ENCODE data around the gene PDE8B. TPM values are rescaled to one million over a fixed set of nuclear protein-coding genes. Genes with fewer than 3 reads are reported as not detected.

Gene PDE8B
- total and polyA plus RNA-seq, 7 donors: 0.23 to 11.3 (median 2.9) TPM

DNA sequence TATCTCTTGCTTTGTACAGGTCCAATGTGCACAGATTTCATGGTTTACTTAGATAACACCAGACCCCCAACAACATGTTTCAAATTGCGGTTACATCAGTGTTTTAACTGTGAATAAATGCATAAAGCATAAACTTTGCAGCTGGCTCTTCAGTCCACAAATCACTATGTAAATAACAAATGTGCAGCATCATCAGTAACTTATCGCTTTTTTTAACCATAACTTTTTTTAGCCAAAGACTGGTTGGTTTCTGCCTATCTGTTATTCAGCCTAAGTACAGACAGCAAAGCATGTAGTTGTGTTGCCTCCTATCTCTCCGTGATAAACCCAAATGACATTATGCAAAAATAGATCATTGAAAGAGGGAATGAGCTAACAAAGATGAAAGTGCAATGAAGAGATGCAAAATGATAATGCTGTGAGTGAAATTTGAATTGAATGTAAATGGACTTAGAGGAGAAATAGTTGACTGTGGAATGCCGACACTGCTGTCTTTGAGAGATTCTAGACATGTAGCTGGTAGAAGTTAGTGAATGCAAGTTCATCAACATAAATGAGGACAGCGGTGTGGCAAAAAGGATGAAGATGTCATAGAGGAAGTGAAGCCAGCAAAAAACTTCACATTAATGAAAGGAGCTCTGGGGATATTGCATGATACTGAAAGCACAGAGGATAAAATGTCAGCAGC is 108.8 kb downstream of the PDE8B start:
- Histone ChIP-seq H3K27ac (no peak overlapping the region), H3K27me3 (no peaks in the 10 kb centered on the region), H3K4me3 (no peak overlapping the region), H3K36me3 (no peaks in the 10 kb centered on the region), H3K9me3 (no peaks in the 10 kb centered on the region), H3K4me1 (no peaks in the 10 kb centered on the region)
- intact Hi-C loops (cut with DNase I): no loop called here
- WGBS, 2 donors: 84 to 88% methylated on average over 5 of the region's 5 CpGs
- TF ChIP-seq POLR2A (IDR thresholded peaks at IDR 0.05) (no peak), POLR2AphosphoS5 (IDR thresholded peaks at IDR 0.05) (no peak), EP300 (IDR thresholded peaks at IDR 0.05) (no peak)
- TF ChIP-seq, protein P1, sequence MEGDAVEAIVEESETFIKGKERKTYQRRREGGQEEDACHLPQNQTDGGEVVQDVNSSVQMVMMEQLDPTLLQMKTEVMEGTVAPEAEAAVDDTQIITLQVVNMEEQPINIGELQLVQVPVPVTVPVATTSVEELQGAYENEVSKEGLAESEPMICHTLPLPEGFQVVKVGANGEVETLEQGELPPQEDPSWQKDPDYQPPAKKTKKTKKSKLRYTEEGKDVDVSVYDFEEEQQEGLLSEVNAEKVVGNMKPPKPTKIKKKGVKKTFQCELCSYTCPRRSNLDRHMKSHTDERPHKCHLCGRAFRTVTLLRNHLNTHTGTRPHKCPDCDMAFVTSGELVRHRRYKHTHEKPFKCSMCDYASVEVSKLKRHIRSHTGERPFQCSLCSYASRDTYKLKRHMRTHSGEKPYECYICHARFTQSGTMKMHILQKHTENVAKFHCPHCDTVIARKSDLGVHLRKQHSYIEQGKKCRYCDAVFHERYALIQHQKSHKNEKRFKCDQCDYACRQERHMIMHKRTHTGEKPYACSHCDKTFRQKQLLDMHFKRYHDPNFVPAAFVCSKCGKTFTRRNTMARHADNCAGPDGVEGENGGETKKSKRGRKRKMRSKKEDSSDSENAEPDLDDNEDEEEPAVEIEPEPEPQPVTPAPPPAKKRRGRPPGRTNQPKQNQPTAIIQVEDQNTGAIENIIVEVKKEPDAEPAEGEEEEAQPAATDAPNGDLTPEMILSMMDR (IDR thresholded peaks at IDR 0.05): no peak
- DNase-seq: no peak

- no peak for DNase-seq
- Histone ChIP-seq H3K27me3 (no peaks in the 10 kb centered on the region), H3K4me1 (peaks cover 0 to 16% (median 5%) of the 10 kb centered on the region in 4 donors), H3K4me3 (no peak overlapping the region), H3K27ac (no peak overlapping the region), H3K36me3 (no peaks in the 10 kb centered on the region), H3K9me3 (no peaks in the 10 kb centered on the region)
- TF ChIP-seq POLR2AphosphoS5 (IDR thresholded peaks at IDR 0.05): no peak
- intact Hi-C loops (cut with DNase I): no loop called here
- WGBS, 2 donors: 96 to 97% methylated on average over 4 of the region's 4 CpGs
These were observed 111.4 kb downstream of the PDE8B start for GRCh38 chr5:77321793-77322394.

DNA sequence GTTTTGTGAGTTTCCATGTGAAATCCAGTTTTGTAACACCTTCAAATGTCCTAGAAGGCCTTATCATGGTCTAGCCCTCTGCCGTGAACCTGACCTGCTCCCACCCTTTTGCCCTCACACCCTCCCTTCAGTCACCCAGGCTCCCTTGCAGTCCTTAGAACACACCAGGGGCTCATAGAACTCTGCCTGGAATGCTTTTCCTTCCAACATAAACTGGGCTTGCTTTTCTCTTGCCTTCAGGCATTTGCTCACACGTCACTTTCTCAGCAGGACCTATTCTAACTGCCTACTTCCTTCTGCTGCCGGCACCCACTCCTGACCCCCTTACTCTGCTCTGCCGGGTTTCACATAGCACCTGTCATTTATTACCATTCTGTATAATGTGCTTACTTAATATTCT is 111.9 kb downstream of the PDE8B start:
- TF ChIP-seq POLR2AphosphoS5 (IDR thresholded peaks at IDR 0.05): no peak
- TF ChIP-seq, protein P1 (IDR thresholded peaks at IDR 0.05): no peak
- no peak for TF ChIP-seq POLR2A (IDR thresholded peaks at IDR 0.05)
- TF ChIP-seq EP300 (IDR thresholded peaks at IDR 0.05): no peak
- Histone ChIP-seq H3K9me3 (no peaks in the 10 kb centered on the region), H3K27me3 (no peaks in the 10 kb centered on the region), H3K36me3 (no peaks in the 10 kb centered on the region), H3K27ac (no peak overlapping the region), H3K4me1 (peaks cover 0 to 16% (median 7%) of the 10 kb centered on the region in 4 donors), H3K4me3 (no peak overlapping the region)
- DNase-seq: no peak
- 85 to 88% methylated on average over 4 of the region's 4 CpGs for WGBS, 2 donors
- intact Hi-C loops (cut with DNase I): no loop called here

GRCh38 chr5:77325921-77326541 is 115.6 kb downstream of the PDE8B start:
- Histone ChIP-seq H3K36me3 (no peaks in the 10 kb centered on the region), H3K4me3 (no peak overlapping the region), H3K27me3 (no peaks in the 10 kb centered on the region), H3K9me3 (no peaks in the 10 kb centered on the region), H3K4me1 (peaks cover 0 to 35% (median 7%) of the 10 kb centered on the region in 4 donors), H3K27ac (peak overlapping the region in 1 of 4 donors; percentile 34)
- 83 to 91% methylated on average over 4 of the region's 4 CpGs for WGBS, 2 donors
- intact Hi-C loops (cut with DNase I): no loop called here
- TF ChIP-seq POLR2A (IDR thresholded peaks at IDR 0.05) (no peak), POLR2AphosphoS5 (IDR thresholded peaks at IDR 0.05) (no peak), EP300 (IDR thresholded peaks at IDR 0.05) (no peak)
- TF ChIP-seq, protein P1 (IDR thresholded peaks at IDR 0.05): no peak
- no peak for DNase-seq

DNA sequence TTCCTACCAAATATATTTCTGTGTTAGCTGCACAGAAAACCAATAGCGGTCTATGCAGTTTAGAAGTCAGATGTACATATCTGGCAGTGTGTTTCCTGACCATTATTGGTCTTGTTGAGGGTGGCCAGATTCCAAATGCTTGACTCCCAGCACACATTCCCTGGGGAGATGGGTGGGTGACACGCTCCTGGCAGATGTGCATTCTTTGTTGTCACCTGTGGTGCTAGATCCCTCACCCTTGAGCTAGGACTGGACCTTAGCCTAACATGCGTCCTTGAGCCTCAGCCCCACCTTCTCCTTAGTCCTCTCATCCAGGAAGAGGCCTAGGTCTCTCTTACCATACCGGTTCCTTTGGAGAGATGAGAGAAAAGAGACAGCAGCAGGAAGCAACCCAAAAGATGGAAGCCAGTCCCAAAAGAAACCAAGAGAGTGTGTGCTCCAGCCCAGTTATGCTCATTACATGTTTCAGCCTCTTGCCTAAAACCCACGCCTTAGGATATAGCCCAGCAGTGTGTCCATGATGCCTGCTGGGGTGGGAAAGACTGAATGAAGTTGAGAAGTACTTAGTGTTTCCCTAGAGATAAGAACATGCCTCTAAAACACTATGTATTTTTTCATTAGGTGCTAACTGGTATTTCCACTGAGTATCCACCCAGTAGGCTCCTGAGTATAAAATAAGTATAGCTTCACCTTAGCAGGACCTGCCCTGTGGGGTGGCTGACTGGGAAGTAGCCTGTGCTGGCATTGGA is 116.7 kb downstream of the PDE8B start:
- TF ChIP-seq POLR2A (IDR thresholded peaks at IDR 0.05) (no peak), EP300 (IDR thresholded peaks at IDR 0.05) (no peak), POLR2AphosphoS5 (IDR thresholded peaks at IDR 0.05) (no peak)
- TF ChIP-seq, protein P1 (IDR thresholded peaks at IDR 0.05): no peak
- 86 to 93% methylated on average over 5 of the region's 5 CpGs for WGBS, 2 donors
- Histone ChIP-seq H3K4me1 (peaks cover 0 to 35% (median 7%) of the 10 kb centered on the region in 4 donors), H3K27me3 (no peaks in the 10 kb centered on the region), H3K4me3 (no peak overlapping the region), H3K9me3 (no peaks in the 10 kb centered on the region), H3K27ac (no peak overlapping the region), H3K36me3 (no peaks in the 10 kb centered on the region)
- no peak for DNase-seq
- intact Hi-C loops (cut with DNase I): no loop called here

Data from sigmoid colon (tissue), 7 donors.